ENCODE results near the gene PCDHA1.

DNA sequence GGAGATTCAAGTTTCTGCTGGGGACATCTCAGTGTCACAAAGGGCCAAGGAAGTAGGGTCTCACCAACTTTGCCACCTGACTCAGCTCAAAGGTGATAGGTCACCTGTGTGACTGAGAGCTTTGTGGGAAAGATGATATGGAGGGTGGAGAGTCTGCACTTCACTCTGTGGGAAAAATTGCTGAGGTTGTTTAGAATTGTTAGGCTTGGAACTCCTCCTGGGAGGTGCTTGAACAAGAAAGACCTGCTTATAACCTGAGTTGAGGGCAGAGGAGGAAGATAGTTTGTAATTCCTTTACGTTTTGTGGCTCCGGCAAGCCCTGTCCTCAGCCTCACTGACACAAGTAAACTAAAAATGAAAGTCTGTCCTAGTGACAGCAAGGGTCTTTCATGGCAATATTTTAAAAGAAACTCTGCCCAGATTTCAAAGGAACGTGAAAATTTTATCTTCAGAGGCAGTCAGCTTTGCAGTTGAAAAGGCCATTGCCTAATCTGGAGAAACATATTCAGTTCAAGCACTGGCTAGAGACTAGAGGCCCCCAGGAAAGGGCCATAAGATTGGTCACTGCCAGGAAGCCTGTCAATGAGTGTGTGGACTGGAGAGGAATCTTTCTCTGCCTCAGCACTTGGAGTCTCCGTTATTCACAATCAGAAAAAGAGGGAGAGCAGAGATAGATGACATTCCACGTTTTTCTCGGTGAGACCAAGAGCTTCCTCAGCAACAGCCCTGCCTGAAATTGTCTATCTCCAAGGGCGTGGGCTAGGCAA lies 203.5 kb downstream of the PCDHA1 start:
- no peak for TF ChIP-seq TAF1 (IDR thresholded peaks at IDR 0.05; ENCODE audit: borderline replicate concordance, insufficient read depth, low read length)
- no peak for TF ChIP-seq FOXP2 (optimal IDR thresholded peaks at IDR 0.05; ENCODE audit: borderline replicate concordance, extremely low read depth, extremely low read length, insufficient read depth)
